ENCODE data around the gene BNC2. TPM values are rescaled to one million over a fixed set of nuclear protein-coding genes. Genes with fewer than 3 reads are reported as not detected.

BNC2 gene
- total RNA-seq, 1 experiment from 2014 or later: 0.20 TPM

DNA sequence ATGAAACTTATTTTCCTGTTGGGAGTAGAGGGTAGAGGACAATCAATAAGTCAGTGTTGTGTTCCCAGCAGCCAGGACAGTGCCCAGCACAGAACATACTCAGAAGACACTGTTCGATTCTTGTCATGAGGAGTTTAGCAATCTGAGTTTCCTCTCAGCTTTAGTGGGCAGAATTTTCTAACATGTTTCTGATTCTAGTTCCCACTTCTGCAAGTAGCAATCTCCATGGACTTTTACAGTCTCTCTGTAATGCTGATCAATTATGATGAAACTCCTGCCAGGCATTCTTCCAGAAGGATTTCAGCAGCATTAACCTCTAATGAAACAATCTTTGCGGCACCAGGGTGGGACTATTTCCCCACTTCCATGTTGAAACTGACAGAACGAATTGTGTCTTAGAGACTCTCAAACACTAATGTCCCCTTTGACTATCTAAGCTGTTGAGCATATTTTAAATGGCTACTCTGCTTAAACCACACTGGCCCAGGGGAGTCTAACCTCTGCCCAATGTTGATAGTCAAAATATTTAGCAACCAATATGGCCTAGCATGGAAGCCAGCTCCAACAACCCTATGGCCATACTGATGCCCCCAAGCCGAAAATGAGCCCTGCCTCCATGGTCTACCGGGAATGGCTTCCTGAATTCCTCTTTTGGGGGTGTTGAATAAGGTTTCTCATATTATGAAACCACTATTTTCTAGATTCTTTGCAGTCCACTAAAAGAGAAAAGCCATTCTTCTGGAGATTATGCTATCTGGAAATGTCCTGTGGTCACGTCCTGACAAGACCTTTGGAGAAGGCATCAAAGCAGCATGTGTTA, 484.3 kb downstream of the BNC2 start:
- no peak overlapping the region for H3K4me3 Mint-ChIP-seq (ENCODE audit: unreplicated experiment)
- H3K9me3 Mint-ChIP-seq (ENCODE audit: unreplicated experiment): no peaks in the 10 kb centered on the region
- no peak overlapping the region for H3K27ac Mint-ChIP-seq (ENCODE audit: unreplicated experiment)
- TF ChIP-seq CTCF (IDR thresholded peaks at IDR 0.05; ENCODE audit: insufficient read depth in 1 of 2, low read depth in 1 of 2, low read length in 1 of 2, severe bottlenecking in 1 of 2, unreplicated experiment in 1 of 2): no peak
- H3K4me3 ChIP-seq (ENCODE audit: low read depth, low read length): no peak overlapping the region
- POLR2A ChIA-PET: no interaction called here
- no peaks in the 10 kb centered on the region for H3K36me3 Mint-ChIP-seq (ENCODE audit: insufficient read depth, unreplicated experiment)
- H3K4me1 ChIP-seq: no peaks in the 10 kb centered on the region
- H3K27me3 Mint-ChIP-seq (ENCODE audit: insufficient read depth, unreplicated experiment): no peaks in the 10 kb centered on the region
- intact Hi-C loops (cut with micrococcal nuclease; ENCODE audit: unreplicated experiment): no loop called here
- CTCF ChIA-PET: no interaction called here
- H3K9me3 ChIP-seq: no peaks in the 10 kb centered on the region
- H3K36me3 ChIP-seq (ENCODE audit: control insufficient read depth, insufficient read depth, low read length): no peaks in the 10 kb centered on the region
- BruUV-seq (replicated peaks): no TSS peak
- H3K27me3 ChIP-seq (replicated peaks; ENCODE audit: control insufficient read depth, insufficient read depth, low read length): no peaks in the 10 kb centered on the region
- no peak for DNase-seq
- no peaks in the 10 kb centered on the region for H3K4me1 Mint-ChIP-seq (ENCODE audit: low read depth, unreplicated experiment)

DNA sequence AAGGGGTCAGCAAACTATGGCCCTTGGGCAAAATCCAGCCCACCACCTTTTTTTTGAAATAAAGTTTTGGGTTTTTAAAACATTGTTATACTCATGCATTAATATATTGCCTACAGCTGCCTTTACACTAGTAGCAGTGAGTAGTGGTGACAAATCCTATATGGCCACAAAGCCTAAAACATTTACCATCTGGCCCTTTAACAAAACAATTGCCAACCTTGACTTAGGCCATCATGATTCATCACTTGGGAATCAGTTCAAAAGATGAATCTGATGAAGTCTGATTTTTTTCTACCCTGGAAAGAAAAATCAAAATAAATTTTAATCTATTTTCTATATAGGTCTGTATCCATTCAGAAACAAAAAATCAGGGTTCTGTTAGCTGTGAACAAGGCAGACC, 484.9 kb downstream of the BNC2 start:
- no peaks in the 10 kb centered on the region for H3K4me1 Mint-ChIP-seq (ENCODE audit: low read depth, unreplicated experiment)
- Histone ChIP-seq H3K27me3 (replicated peaks; ENCODE audit: control insufficient read depth, insufficient read depth, low read length) (no peaks in the 10 kb centered on the region), H3K9me3 (no peaks in the 10 kb centered on the region), H3K4me1 (no peaks in the 10 kb centered on the region), H3K4me3 (ENCODE audit: low read depth, low read length) (no peak overlapping the region), H3K36me3 (ENCODE audit: control insufficient read depth, insufficient read depth, low read length) (no peaks in the 10 kb centered on the region)
- no peak overlapping the region for H3K4me3 Mint-ChIP-seq (ENCODE audit: unreplicated experiment)
- no peak overlapping the region for H3K27ac Mint-ChIP-seq (ENCODE audit: unreplicated experiment)
- ChIA-PET POLR2A (no interaction called here), CTCF (no interaction called here)
- no peak for TF ChIP-seq CTCF (IDR thresholded peaks at IDR 0.05; ENCODE audit: insufficient read depth in 1 of 2, low read depth in 1 of 2, low read length in 1 of 2, severe bottlenecking in 1 of 2, unreplicated experiment in 1 of 2)
- H3K36me3 Mint-ChIP-seq (ENCODE audit: insufficient read depth, unreplicated experiment): no peaks in the 10 kb centered on the region
- no peak for DNase-seq
- intact Hi-C loops (cut with micrococcal nuclease; ENCODE audit: unreplicated experiment): no loop called here
- no TSS peak for BruUV-seq (replicated peaks)
- H3K9me3 Mint-ChIP-seq (ENCODE audit: unreplicated experiment): no peaks in the 10 kb centered on the region
- H3K27me3 Mint-ChIP-seq (ENCODE audit: insufficient read depth, unreplicated experiment): no peaks in the 10 kb centered on the region

DNA sequence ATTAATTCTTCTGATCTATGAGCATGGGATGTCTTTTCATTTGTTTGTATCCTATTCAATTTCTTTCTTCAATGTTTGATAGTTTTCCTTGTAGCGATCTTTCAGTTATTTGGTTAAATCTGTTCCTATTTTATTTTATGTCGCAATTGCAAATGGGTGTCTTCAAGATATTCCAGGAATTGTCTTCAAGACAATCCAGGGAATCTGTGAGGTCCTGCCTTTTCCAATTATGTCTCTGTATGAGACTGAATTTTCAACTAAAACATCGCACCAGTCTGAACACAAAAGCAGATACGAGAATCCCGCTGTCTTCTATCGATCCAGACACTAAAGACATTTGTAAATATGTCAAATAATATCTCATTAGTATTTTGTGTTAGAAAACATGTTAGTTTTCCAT, 485.5 kb downstream of the BNC2 start:
- H3K4me1 ChIP-seq: no peaks in the 10 kb centered on the region
- ChIA-PET POLR2A (no interaction called here), CTCF (no interaction called here)
- H3K27me3 Mint-ChIP-seq (ENCODE audit: insufficient read depth, unreplicated experiment): no peaks in the 10 kb centered on the region
- no peak overlapping the region for H3K27ac Mint-ChIP-seq (ENCODE audit: unreplicated experiment)
- intact Hi-C loops (cut with micrococcal nuclease; ENCODE audit: unreplicated experiment): no loop called here
- no peak overlapping the region for H3K4me3 Mint-ChIP-seq (ENCODE audit: unreplicated experiment)
- H3K36me3 ChIP-seq (ENCODE audit: control insufficient read depth, insufficient read depth, low read length): no peaks in the 10 kb centered on the region
- H3K9me3 ChIP-seq: no peaks in the 10 kb centered on the region
- no peak overlapping the region for H3K4me3 ChIP-seq (ENCODE audit: low read depth, low read length)
- no peak for TF ChIP-seq CTCF (IDR thresholded peaks at IDR 0.05; ENCODE audit: insufficient read depth in 1 of 2, low read depth in 1 of 2, low read length in 1 of 2, severe bottlenecking in 1 of 2, unreplicated experiment in 1 of 2)
- DNase-seq: no peak
- no peaks in the 10 kb centered on the region for H3K4me1 Mint-ChIP-seq (ENCODE audit: low read depth, unreplicated experiment)
- no peaks in the 10 kb centered on the region for H3K27me3 ChIP-seq (replicated peaks; ENCODE audit: control insufficient read depth, insufficient read depth, low read length)
- no peaks in the 10 kb centered on the region for H3K36me3 Mint-ChIP-seq (ENCODE audit: insufficient read depth, unreplicated experiment)
- no peaks in the 10 kb centered on the region for H3K9me3 Mint-ChIP-seq (ENCODE audit: unreplicated experiment)
- BruUV-seq (replicated peaks): no TSS peak

All from Caco-2 (cell line).